Measurements from ENCODE around the gene TRAM2.

Gene TRAM2, protein sequence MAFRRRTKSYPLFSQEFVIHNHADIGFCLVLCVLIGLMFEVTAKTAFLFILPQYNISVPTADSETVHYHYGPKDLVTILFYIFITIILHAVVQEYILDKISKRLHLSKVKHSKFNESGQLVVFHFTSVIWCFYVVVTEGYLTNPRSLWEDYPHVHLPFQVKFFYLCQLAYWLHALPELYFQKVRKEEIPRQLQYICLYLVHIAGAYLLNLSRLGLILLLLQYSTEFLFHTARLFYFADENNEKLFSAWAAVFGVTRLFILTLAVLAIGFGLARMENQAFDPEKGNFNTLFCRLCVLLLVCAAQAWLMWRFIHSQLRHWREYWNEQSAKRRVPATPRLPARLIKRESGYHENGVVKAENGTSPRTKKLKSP

DNA sequence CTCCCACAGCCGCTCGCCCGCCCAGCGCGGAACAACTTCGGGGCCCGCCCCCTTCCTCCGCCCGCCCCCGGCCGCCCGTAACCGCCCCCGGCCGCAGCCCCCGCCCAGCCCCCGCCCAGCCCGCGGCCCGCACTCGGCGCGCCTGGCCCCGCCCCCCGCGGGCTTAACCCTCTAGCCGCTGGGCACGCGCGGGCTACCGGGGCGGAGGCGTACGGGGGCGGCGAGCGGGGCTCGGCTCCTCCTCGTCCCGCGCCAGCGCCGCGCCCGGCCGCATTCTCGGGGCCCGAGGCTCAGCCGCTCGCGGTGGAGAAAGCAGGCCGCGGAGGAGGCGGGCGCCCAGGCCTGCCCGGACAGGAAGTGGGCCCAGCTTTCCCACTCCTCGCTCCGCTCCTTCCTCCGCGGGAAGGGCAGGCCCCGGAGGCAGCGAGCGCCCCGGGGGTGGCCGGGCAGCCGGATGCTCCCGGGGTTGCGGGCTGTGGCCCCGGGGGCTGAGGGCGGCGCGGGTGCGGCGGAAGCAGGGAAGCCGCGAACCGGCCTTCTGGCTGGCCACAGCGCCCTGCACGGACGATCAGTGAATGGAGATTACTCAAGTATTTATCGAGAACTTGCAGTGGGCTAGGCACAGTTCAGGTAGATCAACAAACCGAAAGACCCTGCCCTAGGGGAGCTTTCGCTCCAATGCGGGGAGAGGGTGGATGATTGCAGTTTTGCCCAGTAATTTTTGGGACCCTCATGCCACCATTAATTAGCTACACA is at the start of gene TRAM2:
TSS of gene TRAM2 (minus strand) at position 39 of the 756 bp plus-strand sequence. CDS start 145 bp downstream, outside the sequence.
- ATAC-seq, result peak; percentile 71

GRCh38 chr6:52622810-52623209 is 46.0 kb upstream of the TRAM2 start:
- ATAC-seq, result no peak

DNA sequence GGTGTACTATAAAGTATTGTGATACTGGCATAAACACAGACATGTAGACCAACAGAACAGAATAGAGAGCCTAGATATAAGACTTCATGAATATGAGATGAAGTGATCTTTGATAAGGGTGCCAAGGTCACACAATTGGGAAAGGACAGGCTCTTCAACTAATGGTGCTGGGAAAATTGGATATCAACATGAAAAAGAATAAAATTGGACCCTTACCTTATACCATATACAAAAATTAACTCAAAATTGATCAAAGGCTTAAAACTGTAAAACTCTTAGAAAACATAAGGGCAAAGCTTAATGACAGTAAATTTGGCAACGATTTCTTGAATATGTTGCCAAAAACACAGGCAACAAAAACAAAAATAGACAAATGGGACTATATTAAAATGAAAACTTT is 44.8 kb upstream of the TRAM2 start:
- no peak for ATAC-seq

GRCh38 chr6:52620906-52621190 is 44.0 kb upstream of the TRAM2 start:
- ATAC-seq, result no peak

- no peak for ATAC-seq
Measured at GRCh38 chr6:52620055-52620905, 43.4 kb upstream of the TRAM2 start.

GRCh38 chr6:52617087-52617486 is 40.2 kb upstream of the TRAM2 start:
- no peak for ATAC-seq

- ATAC-seq, result no peak
Measured at GRCh38 chr6:52616059-52616690, 39.3 kb upstream of the TRAM2 start.

DNA sequence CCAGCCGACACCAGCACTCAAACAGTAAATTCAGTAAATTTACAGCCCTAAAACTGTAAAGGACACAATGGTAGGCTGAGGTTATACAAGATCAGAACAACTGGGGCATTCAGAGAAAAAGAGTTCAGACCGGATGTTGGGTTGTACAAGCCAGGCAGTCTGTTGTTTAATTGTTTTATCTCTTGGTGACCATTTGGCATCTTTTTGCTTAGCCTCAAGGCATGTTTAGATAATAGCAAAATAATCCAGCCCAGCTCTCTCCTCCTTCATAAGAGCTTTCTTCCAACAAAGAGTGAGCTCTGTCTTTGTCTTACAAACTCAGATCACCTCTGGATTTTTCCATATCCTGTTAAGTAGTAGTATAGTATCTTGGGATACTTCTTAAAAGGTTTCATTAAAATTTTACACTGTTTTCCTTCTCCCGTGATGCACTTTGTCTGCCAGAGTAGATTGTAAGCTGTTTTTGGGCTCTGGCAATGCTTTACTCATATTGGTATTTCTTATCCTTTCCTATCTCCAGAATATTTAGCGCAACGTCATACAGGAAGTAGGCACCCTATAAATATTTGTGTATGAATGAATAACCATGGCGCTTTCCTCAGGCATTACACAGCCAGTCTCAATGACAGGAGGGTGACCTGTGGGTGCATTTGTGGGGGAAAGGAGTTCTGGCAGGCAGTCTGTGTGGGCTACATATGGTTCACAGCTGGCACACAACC is 35.6 kb upstream of the TRAM2 start:
- no peak for ATAC-seq

- ATAC-seq, result no peak
Measured at GRCh38 chr6:52611833-52612232, 35.0 kb upstream of the TRAM2 start.

DNA sequence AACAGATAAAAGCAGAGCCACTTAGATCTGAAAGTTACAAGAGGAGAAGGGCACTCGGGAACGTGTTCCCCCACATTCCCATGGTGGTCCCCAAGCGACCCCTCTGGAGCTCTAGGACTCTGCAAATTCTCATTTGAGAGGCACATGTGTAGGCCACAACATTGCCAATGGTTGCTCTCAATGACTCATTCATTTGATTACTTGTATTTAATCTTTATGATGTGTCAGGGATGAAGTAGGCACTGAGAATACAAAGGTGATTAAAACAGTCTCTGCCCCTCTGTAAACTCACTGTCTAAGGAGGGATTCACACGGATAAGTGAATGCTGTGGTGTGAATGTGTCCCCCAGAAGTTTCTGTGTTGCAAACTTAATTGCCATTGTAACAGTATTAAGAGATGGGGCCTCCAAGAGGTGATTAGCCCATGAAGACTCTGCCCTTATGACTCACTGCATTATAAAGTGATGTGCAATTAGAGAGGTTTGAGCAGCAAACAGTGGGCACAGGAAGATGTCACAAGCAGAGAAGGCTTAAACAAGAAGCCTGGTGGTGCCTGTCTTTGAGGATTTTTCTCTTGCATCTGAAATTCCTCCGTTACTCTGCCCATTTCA is 34.0 kb upstream of the TRAM2 start:
- no peak for ATAC-seq

- no peak for ATAC-seq
Measured at GRCh38 chr6:52610011-52610410, 33.2 kb upstream of the TRAM2 start.

DNA sequence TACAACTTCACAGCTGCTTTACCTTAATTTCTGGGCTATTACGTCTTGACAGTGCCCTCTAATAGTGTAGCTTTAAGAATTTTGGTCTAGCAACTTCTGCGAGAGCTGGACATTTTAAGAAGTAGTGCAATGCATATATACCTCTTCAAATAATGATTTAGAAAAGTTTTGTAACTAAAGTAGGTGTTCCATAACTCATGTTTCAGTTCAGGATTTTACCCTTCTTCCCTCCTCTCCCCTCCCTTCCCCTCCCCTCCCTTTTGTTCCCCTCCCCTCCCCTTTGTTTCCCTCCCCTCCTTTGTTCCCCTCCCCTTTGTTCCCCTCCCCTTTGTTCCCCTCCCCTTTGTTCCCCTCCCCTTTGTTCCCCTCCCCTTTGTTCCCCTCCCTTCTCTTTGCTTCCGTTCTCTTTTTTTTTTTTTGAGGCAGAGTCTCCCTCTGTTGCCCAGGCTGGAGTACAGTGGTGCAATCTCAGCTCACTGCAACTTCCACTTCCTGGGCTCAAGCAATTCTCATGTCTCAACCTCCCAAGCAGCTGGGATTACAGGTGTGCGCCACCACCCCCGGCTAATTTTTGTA is 28.8 kb upstream of the TRAM2 start:
- no peak for ATAC-seq

- ATAC-seq, result peak in 1 of 2 donors; percentile 13
Measured at GRCh38 chr6:52603000-52603795, 26.3 kb upstream of the TRAM2 start.

GRCh38 chr6:52598824-52599190 is 21.9 kb upstream of the TRAM2 start:
- ATAC-seq, result no peak

DNA sequence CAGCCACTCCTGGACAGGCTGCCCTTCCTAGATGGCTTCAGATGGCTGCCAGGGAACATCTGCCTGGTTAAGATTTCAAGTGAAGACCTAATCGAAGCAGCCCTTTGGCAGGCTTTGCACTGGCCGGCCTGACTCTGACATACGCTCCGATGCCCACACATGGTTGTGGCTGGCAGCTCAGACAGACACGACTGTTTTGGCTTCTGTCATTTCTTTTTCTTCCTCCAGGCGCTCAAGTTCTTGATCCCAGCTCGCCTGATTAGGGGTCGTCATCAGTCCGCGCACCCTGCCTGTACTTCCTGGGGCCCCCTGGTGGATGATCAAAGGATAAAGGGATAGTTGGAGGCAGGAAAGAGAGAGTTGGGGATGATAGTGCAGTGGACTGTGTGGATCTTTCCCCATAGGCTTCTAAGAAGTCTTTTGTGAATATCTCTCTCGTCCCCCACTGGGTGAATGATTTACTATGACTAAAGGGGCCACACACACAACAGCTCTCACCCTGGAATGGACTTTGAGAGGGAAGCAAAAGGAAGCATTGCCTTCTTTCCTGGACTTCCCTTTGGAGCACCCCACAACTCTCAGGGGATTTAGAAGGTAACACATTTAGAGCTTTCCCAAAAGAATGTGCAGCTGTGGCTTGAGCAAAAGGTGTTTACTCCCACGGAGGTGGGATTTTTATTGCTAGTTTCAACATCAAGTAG is 21.4 kb upstream of the TRAM2 start:
- ATAC-seq, result peak in 1 of 2 donors; percentile 33

GRCh38 chr6:52597738-52598122 is 20.9 kb upstream of the TRAM2 start:
- ATAC-seq, result no peak

DNA sequence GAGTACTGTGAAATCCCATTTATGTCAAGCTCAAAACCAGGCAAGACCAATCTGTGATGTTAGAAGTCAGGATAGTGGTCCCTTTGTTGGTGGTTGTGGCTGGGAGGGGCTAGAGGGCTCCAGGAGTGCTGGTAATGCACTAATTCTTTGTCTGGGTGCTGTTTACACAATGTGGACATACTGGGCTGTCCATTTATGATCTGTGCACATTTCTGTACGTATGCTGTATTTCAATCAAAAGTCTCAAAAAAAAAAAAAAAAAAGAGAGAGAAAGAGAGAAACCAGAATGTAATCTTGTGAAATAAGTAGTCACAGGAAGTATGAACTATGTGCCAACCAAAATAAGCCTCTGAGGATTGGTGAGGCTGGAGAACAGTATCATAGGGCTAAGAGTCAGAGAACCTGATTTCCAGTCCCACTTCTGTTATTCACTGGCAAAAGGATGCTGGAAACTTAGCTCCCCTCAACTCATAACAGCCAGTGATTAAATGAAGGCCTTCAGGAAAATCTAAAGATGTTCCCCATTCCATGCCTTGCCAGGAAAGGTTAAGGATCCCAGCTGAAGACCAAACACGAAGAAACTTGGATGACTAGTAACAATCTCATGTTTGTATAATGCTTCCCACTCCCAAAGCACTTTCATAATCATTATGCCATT is 19.6 kb upstream of the TRAM2 start:
- no peak for ATAC-seq

DNA sequence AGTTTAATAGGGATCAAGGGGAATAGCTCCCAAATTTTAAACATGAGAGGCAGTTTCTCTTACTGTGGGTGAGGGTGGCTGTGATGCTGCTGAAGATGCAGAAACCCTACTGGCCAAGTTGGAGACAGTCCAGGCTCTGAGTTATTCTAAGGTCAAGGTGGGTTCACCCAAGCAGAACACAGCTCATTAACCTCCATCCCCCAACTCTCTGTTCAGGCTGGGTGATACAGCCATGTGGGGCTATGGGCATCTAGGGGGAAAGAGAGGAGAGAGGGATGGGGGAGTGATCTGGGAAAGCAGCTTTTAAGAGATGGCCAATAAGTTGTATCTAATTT is 18.9 kb upstream of the TRAM2 start:
- no peak for ATAC-seq

GRCh38 chr6:52595000-52595795 is 18.3 kb upstream of the TRAM2 start:
- no peak for ATAC-seq

All from activated CD4-positive, CD25-positive, alpha-beta regulatory T cell treated with anti-CD3 and anti-CD28 coated beads, Interleukin-2, amount 50 U/mL, for 24 hours (primary cell).